Measurements from ENCODE around the gene GOSR2.
A peak's percentile ranks its signal among the peaks of the same experiment; 100 is the strongest.
"Not testable (repeated sequence)": the region's sequence is repeated elsewhere in the genome, so short reads cannot be mapped to it uniquely, and the experiment has no call there.

GOSR2 gene

GRCh38 chr17:46903762-46904672 is 18.9 kb upstream of the GOSR2 start:
- TF ChIP-seq ZNF274 (IDR thresholded peaks at IDR 0.05; ENCODE audit: low read depth, low read length): no peak
- no peak overlapping the region for H3K4me3 ChIP-seq (ENCODE audit: low read length)

GRCh38 chr17:46908068-46908737 is 14.8 kb upstream of the GOSR2 start:
- no peak overlapping the region for H3K4me3 ChIP-seq (ENCODE audit: low read length)
- TF ChIP-seq ZNF274 (IDR thresholded peaks at IDR 0.05; ENCODE audit: low read depth, low read length): no peak

- no peak for TF ChIP-seq ZNF274 (IDR thresholded peaks at IDR 0.05; ENCODE audit: low read depth, low read length)
Measured at GRCh38 chr17:46910179-46910927, 12.6 kb upstream of the GOSR2 start.

GRCh38 chr17:46911311-46911710 is 11.6 kb upstream of the GOSR2 start:
- H3K4me3 ChIP-seq (ENCODE audit: low read length): no peak overlapping the region
- TF ChIP-seq ZNF274 (IDR thresholded peaks at IDR 0.05; ENCODE audit: low read depth, low read length): no peak

More at GRCh38 chr17:46910179-46910927, 12.6 kb upstream of the GOSR2 start:
- no peak overlapping the region for H3K4me3 ChIP-seq (ENCODE audit: low read length)

GRCh38 chr17:46915596-46915995 is 7.4 kb upstream of the GOSR2 start:
- no peak overlapping the region for H3K4me3 ChIP-seq (ENCODE audit: low read length)
- TF ChIP-seq ZNF274 (IDR thresholded peaks at IDR 0.05; ENCODE audit: low read depth, low read length): no peak

GRCh38 chr17:46916211-46916610 is 6.7 kb upstream of the GOSR2 start:
- H3K4me3 ChIP-seq (ENCODE audit: low read length): no peak overlapping the region
- no peak for TF ChIP-seq ZNF274 (IDR thresholded peaks at IDR 0.05; ENCODE audit: low read depth, low read length)

GRCh38 chr17:46916623-46917022 is 6.3 kb upstream of the GOSR2 start:
- H3K4me3 ChIP-seq (ENCODE audit: low read length): no peak overlapping the region
- TF ChIP-seq ZNF274 (IDR thresholded peaks at IDR 0.05; ENCODE audit: low read depth, low read length): no peak

- no peak overlapping the region for H3K4me3 ChIP-seq (ENCODE audit: low read length)
- TF ChIP-seq ZNF274 (IDR thresholded peaks at IDR 0.05; ENCODE audit: low read depth, low read length): no peak
Measured at GRCh38 chr17:46917041-46917440, 5.9 kb upstream of the GOSR2 start.

GRCh38 chr17:46917516-46917915 is 5.4 kb upstream of the GOSR2 start:
- TF ChIP-seq ZNF274 (IDR thresholded peaks at IDR 0.05; ENCODE audit: low read depth, low read length): no peak
- no peak overlapping the region for H3K4me3 ChIP-seq (ENCODE audit: low read length)

- not testable (repeated sequence) for H3K4me3 ChIP-seq (ENCODE audit: low read length)
Measured at GRCh38 chr17:46921962-46922361, 998 bp upstream of the GOSR2 start.

- no peak for TF ChIP-seq ZNF274 (IDR thresholded peaks at IDR 0.05; ENCODE audit: low read depth, low read length)
Measured at GRCh38 chr17:46922487-46922803, 515 bp upstream of the GOSR2 start.

GRCh38 chr17:46925185-46925868 is 2.4 kb downstream of the GOSR2 start:
- H3K4me3 ChIP-seq (ENCODE audit: low read length): no peak overlapping the region
- TF ChIP-seq ZNF274 (IDR thresholded peaks at IDR 0.05; ENCODE audit: low read depth, low read length): no peak

More at GRCh38 chr17:46922487-46922803, 515 bp upstream of the GOSR2 start:
- peak overlapping the region; percentile 88 for H3K4me3 ChIP-seq (ENCODE audit: low read length)

GRCh38 chr17:46928467-46929261 is 5.7 kb downstream of the GOSR2 start:
- H3K4me3 ChIP-seq (ENCODE audit: low read length): no peak overlapping the region
- TF ChIP-seq ZNF274 (IDR thresholded peaks at IDR 0.05; ENCODE audit: low read depth, low read length): no peak

Data from GM08714 (cell line).